Posterior vena cava (tissue), 2 donors: Measurements from ENCODE around the gene DHX9. TPM values are rescaled to one million over a fixed set of nuclear protein-coding genes. Genes with fewer than 3 reads are reported as not detected.

Source experiments
- DNase-seq: peaks from one replicate; pipeline ENCODE4 v3.0.0-alpha.2; 2020; ENCODE audit warnings: low spot score
- intact Hi-C, 2 donors: fragments of 100-400 bp; cut with DNase I; formaldehyde crosslinking; loops; one replicate each; pipeline versions ENCODE4 v1.14.1 to v1.14.2; 2022 to 2023
- total RNA-seq, 2 donors: library from RNA; stranded (reverse); fragmentation: NEBNext Ultra II Directional; extraction: Animal tissue kit (Norgen Biotek cat#: 25700); gene quantifications; one replicate each; pipeline ENCODE4 v1.2.1, GENCODE V29; 2021
- donor health status: DM: yes; HTN: yes; CAD: no.
- donor health status: DM: yes; HTN: yes; CAD: no.

Gene DHX9
- total RNA-seq, 2 donors from 2014 or later, result 95.6 to 106 TPM

GRCh38 chr1:182833271-182833670, 5.9 kb upstream of the DHX9 start:
- no peak for DNase-seq
- intact Hi-C loops, result no loop called here

- intact Hi-C loops, result no loop called here
- no peak for DNase-seq
These were observed 4.8 kb upstream of the DHX9 start for GRCh38 chr1:182834326-182834725.

- intact Hi-C loops, result no loop called here
- no peak for DNase-seq
These were observed 3.3 kb upstream of the DHX9 start for GRCh38 chr1:182835806-182836205.

- no peak for DNase-seq
- intact Hi-C loops, result no loop called here
These were observed 2.3 kb downstream of the DHX9 start for GRCh38 chr1:182841368-182841988.

- DNase-seq, result no peak
- intact Hi-C loops, result no loop called here
These were observed 3.1 kb downstream of the DHX9 start for GRCh38 chr1:182842265-182842664.

- intact Hi-C loops, result no loop called here
- DNase-seq, result no peak
These were observed 6.2 kb downstream of the DHX9 start for GRCh38 chr1:182845379-182845778.

GRCh38 chr1:182845894-182846293, 6.7 kb downstream of the DHX9 start:
- DNase-seq, result no peak
- intact Hi-C loops, result no loop called here

- DNase-seq, result no peak
- intact Hi-C loops, result no loop called here
These were observed 8.0 kb downstream of the DHX9 start for GRCh38 chr1:182847105-182847504.

GRCh38 chr1:182848736-182849135, 9.6 kb downstream of the DHX9 start:
- no peak for DNase-seq
- intact Hi-C loops, result no loop called here

GRCh38 chr1:182850319-182850718, 11.2 kb downstream of the DHX9 start:
- intact Hi-C loops, result no loop called here
- DNase-seq, result no peak

- DNase-seq, result no peak
- intact Hi-C loops, result no loop called here
These were observed 12.7 kb downstream of the DHX9 start for GRCh38 chr1:182851825-182852224.

- intact Hi-C loops, result no loop called here
- no peak for DNase-seq
These were observed 16.8 kb downstream of the DHX9 start for GRCh38 chr1:182855911-182856310.

GRCh38 chr1:182857212-182857611, 18.1 kb downstream of the DHX9 start:
- no peak for DNase-seq
- intact Hi-C loops, result no loop called here

- DNase-seq, result no peak
- intact Hi-C loops, result no loop called here
These were observed 21.5 kb downstream of the DHX9 start for GRCh38 chr1:182860658-182861057.

- intact Hi-C loops, result no loop called here
- DNase-seq, result no peak
These were observed 22.8 kb downstream of the DHX9 start for GRCh38 chr1:182861994-182862393.

- DNase-seq, result no peak
- intact Hi-C loops, result no loop called here
These were observed 23.7 kb downstream of the DHX9 start for GRCh38 chr1:182862827-182863226.

GRCh38 chr1:182863940-182864339, 24.8 kb downstream of the DHX9 start:
- intact Hi-C loops, result no loop called here
- no peak for DNase-seq

- DNase-seq, result no peak
- intact Hi-C loops, result no loop called here
These were observed 28.7 kb downstream of the DHX9 start for GRCh38 chr1:182867861-182868260.

GRCh38 chr1:182869241-182869666, 30.1 kb downstream of the DHX9 start:
- no peak for DNase-seq
- intact Hi-C loops, result no loop called here

- intact Hi-C loops, result no loop called here
- DNase-seq, result no peak
These were observed 33.7 kb downstream of the DHX9 start for GRCh38 chr1:182872881-182873280.

- no peak for DNase-seq
- intact Hi-C loops, result no loop called here
These were observed 36.7 kb downstream of the DHX9 start for GRCh38 chr1:182875889-182876288.

GRCh38 chr1:182877331-182877730, 38.2 kb downstream of the DHX9 start:
- DNase-seq, result no peak
- intact Hi-C loops, result no loop called here
